Kidney (tissue), 14 donors: ENCODE measurements around the gene ADRA2B. TPM values are rescaled to one million over a fixed set of nuclear protein-coding genes. Genes with fewer than 3 reads are reported as not detected.

Experiments used
- DNase-seq, 5 donors: peaks; one replicate each; pipeline ENCODE4 v3.0.0-alpha.2; 2013 to 2020
- FAIRE-seq: peaks from 2 replicates; lab custom pipeline; 2012; peaks lifted over from hg19 to GRCh38; lab: Jason Lieb, UNC
- H3K27ac ChIP-seq, 2 donors: one replicate each; pipeline ENCODE4 v1.7.0; 2013; ENCODE audit warnings: low read depth in 2 of 2, low read length in 2 of 2, inconsistent platforms in 1 of 2
- H3K27me3 ChIP-seq: one replicate; pipeline ENCODE4 v1.7.1; 2013; ENCODE audit warnings: low read length, inconsistent platforms; ENCODE audit not compliant: control insufficient read depth, insufficient read depth
- H3K36me3 ChIP-seq, 3 donors: one replicate each; pipeline versions ENCODE4 v1.7.0 to v1.7.1; 2013; ENCODE audit warnings: low read length in 3 of 3, control low read depth in 1 of 3, inconsistent platforms in 1 of 3; ENCODE audit not compliant: insufficient read depth in 3 of 3, control insufficient read depth in 2 of 3
- H3K4me1 ChIP-seq, 3 donors: one replicate each; pipeline versions ENCODE4 v1.7.0 to v1.7.1; 2013; ENCODE audit warnings: low read length in 3 of 3, inconsistent platforms in 1 of 3, low read depth in 1 of 3; ENCODE audit not compliant: control insufficient read depth in 2 of 3, insufficient read depth in 2 of 3
- H3K4me3 ChIP-seq, 3 donors: one replicate each; pipeline versions ENCODE4 v1.7.0 to v1.8.1; 2013; ENCODE audit warnings: low read length in 3 of 3, control low read depth in 1 of 3, inconsistent platforms in 1 of 3
- H3K9ac ChIP-seq, 3 donors: one replicate each; pipeline versions ENCODE4 v1.7.0 to v1.7.1; 2013; ENCODE audit warnings: low read length in 3 of 3, control low read depth in 1 of 3, inconsistent platforms in 1 of 3
- H3K9me3 ChIP-seq, 3 donors: one replicate each; pipeline versions ENCODE4 v1.7.0 to v1.7.1; 2013; ENCODE audit warnings: low read length in 3 of 3, control low read depth in 1 of 3, inconsistent platforms in 1 of 3; ENCODE audit not compliant: control insufficient read depth in 2 of 3, insufficient read depth in 1 of 3
- CTCF ChIP-seq: IDR thresholded peaks from 3 replicates; pipeline ENCODE4 v1.5.1; 2012; ENCODE audit warnings: mild to moderate bottlenecking, moderate library complexity, borderline replicate concordance; ENCODE audit not compliant: insufficient read depth; ENCODE audit errors: extremely low read depth
- intact Hi-C: fragments of 100-400 bp; cut with DNase I; formaldehyde crosslinking; loops from one replicate; pipeline ENCODE4 v1.11.1; 2022
- polyA plus RNA-seq: library from polyadenylated mRNA; stranded (reverse); fragments of 350-450 nt; fragmentation: Illumina TruSeq; extraction: RNeasy Lipid Tissue Mini Kit (QIAGEN cat#74804); gene quantifications from one replicate; pipeline ENCODE4 v1.2.3, GENCODE V29; 2014; ENCODE audit warnings: low read depth, low replicate concordance; ENCODE audit not compliant: insufficient read depth
- total RNA-seq: library from RNA; stranded (reverse); fragmentation: NEBNext Ultra II Directional; extraction: Animal tissue kit (Norgen Biotek cat#: 25700); gene quantifications from one replicate; pipeline ENCODE4 v1.2.1, GENCODE V29; 2021
- donor health status: control.
- donor health status: control.
- donor health status: control.
- donor health status: control.
- donor health status: control.
- donor health status: DM: yes; HTN: yes; CAD: no.
- donor health status: Normal renal cell carcinoma (clear cell type).

The ADRA2B gene
- total and polyA plus RNA-seq, 2 donors from 2014 or later: 1.4 to 4.8 TPM

GRCh38 chr2:96098900-96099590 is 17.3 kb downstream of the ADRA2B start:
- no peak for FAIRE-seq

GRCh38 chr2:96097951-96098823 is 18.2 kb downstream of the ADRA2B start:
- Histone ChIP-seq H3K4me3 (no peak overlapping the region), H3K9me3 (no peaks in the 10 kb centered on the region), H3K36me3 (no peaks in the 10 kb centered on the region), H3K9ac (no peak overlapping the region), H3K27me3 (no peaks in the 10 kb centered on the region), H3K4me1 (peaks cover 0 to 19% (median 17%) of the 10 kb centered on the region in 3 donors), H3K27ac (peak overlapping the region; percentile 34 to 65)
- no peak for TF ChIP-seq CTCF
- FAIRE-seq (no peak), DNase-seq (peak in 2 of 5 donors; percentile 6 to 29)
- intact Hi-C loops: no loop called here

More at GRCh38 chr2:96098900-96099590, 17.3 kb downstream of the ADRA2B start:
- Histone ChIP-seq H3K4me1 (peaks cover 0 to 21% (median 17%) of the 10 kb centered on the region in 3 donors), H3K9ac (no peak overlapping the region), H3K36me3 (no peaks in the 10 kb centered on the region), H3K27me3 (no peaks in the 10 kb centered on the region), H3K9me3 (no peaks in the 10 kb centered on the region), H3K4me3 (no peak overlapping the region), H3K27ac (peak overlapping the region; percentile 34 to 65)
- no peak for TF ChIP-seq CTCF
- intact Hi-C loops: no loop called here
- peak in 3 of 5 donors; percentile 6 to 82 (median 29) for DNase-seq

- no peak for DNase-seq
- intact Hi-C loops: no loop called here
- H3K9ac ChIP-seq: no peak overlapping the region
- no peaks in the 10 kb centered on the region for H3K27me3 ChIP-seq
- no peak for TF ChIP-seq CTCF
- H3K9me3 ChIP-seq: no peaks in the 10 kb centered on the region
- H3K4me1 ChIP-seq: peaks cover 0 to 17% (median 15%) of the 10 kb centered on the region in 3 donors
- H3K36me3 ChIP-seq: no peaks in the 10 kb centered on the region
- no peak overlapping the region for H3K27ac ChIP-seq
- no peak overlapping the region for H3K4me3 ChIP-seq
- FAIRE-seq: no peak
Observed at GRCh38 chr2:96097441-96097840, 18.9 kb downstream of the ADRA2B start.
